Cardiac muscle cell (in vitro differentiated cells and primary cell): ENCODE measurements around the gene CD209. TPM values are rescaled to one million over a fixed set of nuclear protein-coding genes. Genes with fewer than 3 reads are reported as not detected.

ENCODE experiments used
- DNase-seq, 2 donors: peaks; one replicate each; pipeline versions ENCODE4 v3.0.0 to v3.0.0-alpha.2; 2010 to 2017; ENCODE audit warnings: low read depth in 1 of 2, low spot score in 1 of 2
- H3K27ac ChIP-seq: fragments of 200-600 bp; sonication (generic); 2 replicates; pipeline ENCODE4 v1.5.1; 2016
- H3K27me3 ChIP-seq: fragments of 200-600 bp; sonication (generic); 2 replicates; pipeline ENCODE4 v1.6.0; 2016; ENCODE audit warnings: control low read depth
- H3K36me3 ChIP-seq: fragments of 200-600 bp; sonication (generic); 2 replicates; pipeline ENCODE4 v1.5.1; 2016; ENCODE audit warnings: control low read depth
- H3K4me1 ChIP-seq: fragments of 200-600 bp; sonication (generic); 2 replicates; pipeline ENCODE4 v1.8.1; 2017; ENCODE audit warnings: low read depth, mild to moderate bottlenecking, mixed run types
- H3K4me3 ChIP-seq: fragments of 200-600 bp; sonication (generic); 2 replicates; pipeline ENCODE4 v1.5.1; 2016; ENCODE audit warnings: mild to moderate bottlenecking
- H3K9me3 ChIP-seq: fragments of 200-600 bp; sonication (generic); 2 replicates; pipeline ENCODE4 v1.5.1; 2017; ENCODE audit warnings: low read depth, mild to moderate bottlenecking, control low read depth
- CTCF ChIP-seq: IDR thresholded peaks from 2 replicates; pipeline ENCODE4 v1.5.1; 2012; ENCODE audit warnings: low read depth, mild to moderate bottlenecking, low read length
- polyA plus RNA-seq: library from polyadenylated mRNA; unstranded; fragments of >200 nt; fragmentation: Nextera tagmentation; extraction: Ambion mirVana; gene quantifications from 2 replicates; pipeline ENCODE4 v1.2.1, GENCODE V29; 2016
- total RNA-seq: library from RNA; depleted of rRNA; stranded (reverse); fragments of >200 nt; gene quantifications from 2 replicates; pipeline ENCODE4 v1.2.3, GENCODE V29; 2016

CD209 gene
- total and polyA plus RNA-seq, 2 experiments from 2014 or later = not detected

- no peaks in the 10 kb centered on the region for H3K36me3 ChIP-seq
- no peaks in the 10 kb centered on the region for H3K4me1 ChIP-seq
- no peaks in the 10 kb centered on the region for H3K27me3 ChIP-seq
- H3K4me3 ChIP-seq = no peak overlapping the region
- DNase-seq = no peak
- no peaks in the 10 kb centered on the region for H3K9me3 ChIP-seq
- no peak overlapping the region for H3K27ac ChIP-seq
- TF ChIP-seq CTCF = no peak
These were observed 42.9 kb downstream of the CD209 start for GRCh38 chr19:7704280-7705060.

- DNase-seq = no peak
- no peak overlapping the region for H3K4me3 ChIP-seq
- H3K4me1 ChIP-seq = no peaks in the 10 kb centered on the region
- no peaks in the 10 kb centered on the region for H3K36me3 ChIP-seq
- peaks cover 6% of the 10 kb centered on the region for H3K27me3 ChIP-seq
- TF ChIP-seq CTCF = no peak
- H3K9me3 ChIP-seq = no peaks in the 10 kb centered on the region
- no peak overlapping the region for H3K27ac ChIP-seq
These were observed 44.0 kb downstream of the CD209 start for GRCh38 chr19:7703332-7703731.

GRCh38 chr19:7701654-7702457 lies 45.5 kb downstream of the CD209 start, which contains the start of gene FCER2:
Gene FCER2, minus strand, starts transcription at chr19:7702131. Its CDS starts 2,371 bp downstream, at chr19:7699760.
- H3K36me3 ChIP-seq = no peaks in the 10 kb centered on the region
- no peaks in the 10 kb centered on the region for H3K9me3 ChIP-seq
- TF ChIP-seq CTCF = no peak
- DNase-seq = no peak
- peaks cover 8% of the 10 kb centered on the region for H3K27me3 ChIP-seq
- no peak within 1 kb of the TSS for H3K4me3 ChIP-seq
- H3K4me1 ChIP-seq = no peaks in the 10 kb centered on the region
- no peak within 1 kb of the TSS for H3K27ac ChIP-seq

GRCh38 chr19:7701049-7701653 lies 46.2 kb downstream of the CD209 start:
- Histone ChIP-seq H3K27ac (no peak overlapping the region), H3K36me3 (no peaks in the 10 kb centered on the region), H3K4me1 (no peaks in the 10 kb centered on the region), H3K4me3 (no peak overlapping the region), H3K9me3 (no peaks in the 10 kb centered on the region), H3K27me3 (peaks cover 11% of the 10 kb centered on the region)
- TF ChIP-seq CTCF = no peak
- no peak for DNase-seq

GRCh38 chr19:7699417-7700401 lies 47.6 kb downstream of the CD209 start:
- no peak for DNase-seq

More at GRCh38 chr19:7699417-7700401, 47.6 kb downstream of the CD209 start:
- no peak for TF ChIP-seq CTCF
- H3K4me1 ChIP-seq = no peaks in the 10 kb centered on the region
- H3K36me3 ChIP-seq = no peaks in the 10 kb centered on the region
- no peaks in the 10 kb centered on the region for H3K9me3 ChIP-seq
- no peak overlapping the region for H3K4me3 ChIP-seq
- H3K27ac ChIP-seq = no peak overlapping the region
- H3K27me3 ChIP-seq = peaks cover 11% of the 10 kb centered on the region
